A673 (cell line): Measurements from ENCODE around the gene ACOT4. TPM values are rescaled to one million over a fixed set of nuclear protein-coding genes. Genes with fewer than 3 reads are reported as not detected.

ENCODE experiments used
- BruUV-seq: library from RNA; stranded (reverse); fragments of 400-500 nt; replicated peaks from 2 replicates; lab custom pipeline; 2021; lab: Mats Ljungman, UMichigan
- CTCF ChIA-PET: fragments of 300-600 bp; sonication (Branson Sonifier 250); formaldehyde crosslinking; loops from one replicate; lab custom pipeline; 2022; ENCODE audit warnings: antibody characterized with exemption; lab: Charles Lee
- POLR2A ChIA-PET: fragments of 300-600 bp; sonication (Branson Sonifier 250); formaldehyde crosslinking; loops from one replicate; lab custom pipeline; 2022; ENCODE audit warnings: antibody characterized with exemption; ENCODE audit not compliant: low non-redundant PET; lab: Charles Lee
- DNase-seq: peaks from one replicate; pipeline ENCODE4 v3.0.0-alpha.2; 2015; ENCODE audit warnings: low spot score
- H3K27ac ChIP-seq: fragments of 200-600 bp; sonication (generic); 2 replicates; pipeline ENCODE4 v1.5.1; 2016; ENCODE audit warnings: mixed run types, low read depth, mild to moderate bottlenecking, mixed read lengths, antibody characterized with exemption, low read length; ENCODE audit not compliant: poor library complexity, severe bottlenecking
- H3K27me3 ChIP-seq: fragments of 200-600 bp; sonication (generic); replicated peaks from 2 replicates; pipeline ENCODE4 v1.6.1; 2017; ENCODE audit warnings: mixed run types, low read depth, mild to moderate bottlenecking, mixed read lengths, antibody characterized with exemption, low read length; ENCODE audit not compliant: insufficient read depth, poor library complexity
- H3K36me3 ChIP-seq: fragments of 200-600 bp; sonication (generic); 2 replicates; pipeline ENCODE4 v1.6.1; 2016; ENCODE audit warnings: mixed run types, mild to moderate bottlenecking, mixed read lengths, antibody characterized with exemption, low read length; ENCODE audit not compliant: insufficient read depth, poor library complexity, severe bottlenecking
- H3K4me1 ChIP-seq: fragments of 200-600 bp; sonication (generic); 2 replicates; pipeline ENCODE4 v1.6.1; 2017; ENCODE audit warnings: mixed run types, mild to moderate bottlenecking, mixed read lengths, antibody characterized with exemption, low read length; ENCODE audit not compliant: insufficient read depth, poor library complexity, severe bottlenecking
- H3K4me3 ChIP-seq: fragments of 200-600 bp; sonication (generic); 2 replicates; pipeline ENCODE4 v1.5.1; 2016; ENCODE audit warnings: low read depth, mixed run types, mild to moderate bottlenecking, mixed read lengths, low read length; ENCODE audit not compliant: poor library complexity, severe bottlenecking
- H3K9me3 ChIP-seq: fragments of 200-600 bp; sonication (generic); 2 replicates; pipeline ENCODE4 v1.6.1; 2016; ENCODE audit warnings: mixed run types, low read depth, mild to moderate bottlenecking, mixed read lengths, antibody characterized with exemption, low read length; ENCODE audit not compliant: poor library complexity, severe bottlenecking
- CTCF ChIP-seq: fragments of 300-800, 200-600 bp; sonication (generic); conservative IDR thresholded peaks from 2 replicates; pipeline ENCODE4 v1.5.1; 2017; ENCODE audit warnings: low read depth, mild to moderate bottlenecking, antibody characterized with exemption, low read length, moderate library complexity, mixed read lengths
- EZH2 ChIP-seq: fragments of 200-600 bp; sonication (generic); IDR thresholded peaks from 2 replicates; pipeline ENCODE4 v1.6.1; 2017; ENCODE audit warnings: borderline replicate concordance, low read depth, mild to moderate bottlenecking, mixed read lengths, antibody characterized with exemption, low read length; ENCODE audit not compliant: poor library complexity, severe bottlenecking
- intact Hi-C: fragments of 100-400 bp; cut with micrococcal nuclease; formaldehyde crosslinking; loops from one replicate; pipeline ENCODE4 v1.10.0; 2022; ENCODE audit not compliant: unreplicated experiment
- total RNA-seq: library from RNA; stranded (reverse); gene quantifications from 2 replicates; pipeline ENCODE4 v1.2.3, GENCODE V29; 2021

The ACOT4 gene
- total RNA-seq, 1 experiment from 2014 or later = 0.28 TPM

GRCh38 chr14:73623504-73624054 is 31.9 kb downstream of the ACOT4 start:
- ChIA-PET CTCF (no interaction called here), POLR2A (no interaction called here)
- intact Hi-C loops = no loop called here
- no peak for TF ChIP-seq EZH2
- Histone ChIP-seq H3K27ac (no peak overlapping the region), H3K9me3 (no peaks in the 10 kb centered on the region), H3K4me3 (no peak overlapping the region), H3K36me3 (no peaks in the 10 kb centered on the region), H3K4me1 (no peaks in the 10 kb centered on the region), H3K27me3 (no peaks in the 10 kb centered on the region)
- no TSS peak for BruUV-seq
- DNase-seq = no peak

DNA sequence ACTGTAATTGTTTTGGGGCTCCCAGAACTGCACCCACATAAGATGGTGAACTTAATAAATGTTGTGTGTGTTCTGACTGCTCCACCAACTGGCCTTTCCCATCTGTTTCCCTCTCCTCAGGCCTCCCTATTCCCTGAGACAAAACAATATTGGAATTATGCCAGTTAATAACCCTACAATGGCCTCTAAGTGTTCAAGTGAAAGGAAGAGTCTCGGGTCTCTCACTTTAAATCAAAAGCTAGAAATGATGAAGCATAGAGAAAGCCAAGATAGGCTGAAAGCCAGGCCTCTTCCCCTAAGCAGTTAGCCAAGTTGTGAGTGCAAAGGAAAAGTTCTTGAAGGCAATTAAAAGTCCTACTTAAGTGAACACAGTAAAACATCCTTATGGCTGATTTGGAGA is 34.0 kb downstream of the ACOT4 start:
- CTCF ChIA-PET = no interaction called here
- no peaks in the 10 kb centered on the region for H3K4me1 ChIP-seq
- no peak overlapping the region for H3K4me3 ChIP-seq
- H3K27me3 ChIP-seq = no peaks in the 10 kb centered on the region
- POLR2A ChIA-PET = no interaction called here
- TF ChIP-seq EZH2 (no peak), CTCF (no peak)
- no TSS peak for BruUV-seq
- no peak for DNase-seq
- no peak overlapping the region for H3K27ac ChIP-seq
- intact Hi-C loops = no loop called here
- no peaks in the 10 kb centered on the region for H3K9me3 ChIP-seq
- no peaks in the 10 kb centered on the region for H3K36me3 ChIP-seq

GRCh38 chr14:73627151-73627558 is 35.5 kb downstream of the ACOT4 start:
- ChIA-PET POLR2A (no interaction called here), CTCF (interaction anchor here (0.6 kb wide), 1 partner anchor 117 kb away, joined by 5 read pairs; no protein-coding TSS in a partner anchor)
- no peak overlapping the region for H3K27ac ChIP-seq
- H3K36me3 ChIP-seq = no peaks in the 10 kb centered on the region
- intact Hi-C loops = no loop called here
- no peaks in the 10 kb centered on the region for H3K9me3 ChIP-seq
- H3K27me3 ChIP-seq = no peaks in the 10 kb centered on the region
- no TSS peak for BruUV-seq
- H3K4me1 ChIP-seq = no peaks in the 10 kb centered on the region
- no peak for TF ChIP-seq CTCF
- TF ChIP-seq EZH2 = no peak
- no peak for DNase-seq
- H3K4me3 ChIP-seq = no peak overlapping the region

GRCh38 chr14:73630009-73630780 is 38.5 kb downstream of the ACOT4 start:
- BruUV-seq = no TSS peak
- H3K4me1 ChIP-seq = peaks cover 10% of the 10 kb centered on the region
- H3K27me3 ChIP-seq = no peaks in the 10 kb centered on the region
- ChIA-PET CTCF (no interaction called here), POLR2A (interaction anchor here (0.6 kb wide), 1 partner anchor 156 kb away, joined by 3 read pairs; no protein-coding TSS in a partner anchor)
- TF ChIP-seq EZH2 = no peak
- no peak for TF ChIP-seq CTCF
- no peaks in the 10 kb centered on the region for H3K36me3 ChIP-seq
- no peak overlapping the region for H3K4me3 ChIP-seq
- intact Hi-C loops = loop anchor here (5.0 to 10.0 kb wide), 3 partner anchors 138 to 333 kb away; partner anchors contain the start of gene RIOX1
- no peak for DNase-seq
- H3K9me3 ChIP-seq = no peaks in the 10 kb centered on the region
- no peak overlapping the region for H3K27ac ChIP-seq
